H9 (cell line): Measurements from ENCODE around the gene MAP7. TPM values are rescaled to one million over a fixed set of nuclear protein-coding genes. Genes with fewer than 3 reads are reported as not detected.
A peak's percentile ranks its signal among the peaks of the same experiment; 100 is the strongest.

Experiments used
- DNase-seq: peaks from one replicate; pipeline ENCODE4 v3.0.0-alpha.2; 2017
- H2AFZ ChIP-seq: one replicate; pipeline ENCODE4 v1.6.1; 2013; ENCODE audit warnings: mild to moderate bottlenecking, low read length, control low read depth, moderate library complexity
- H2AK5ac ChIP-seq: 2 replicates; pipeline ENCODE4 v1.6.1; 2013; ENCODE audit warnings: low read length, control low read depth, mixed read lengths; ENCODE audit not compliant: insufficient read length
- H2BK120ac ChIP-seq: one replicate; pipeline ENCODE4 v1.6.1; 2013; ENCODE audit warnings: low read depth, mild to moderate bottlenecking, low read length, control low read depth, inconsistent platforms; ENCODE audit not compliant: poor library complexity, severe bottlenecking
- H2BK12ac ChIP-seq: 2 replicates; pipeline ENCODE4 v1.6.1; 2013; ENCODE audit warnings: low read length, control low read depth, mixed read lengths, low read depth; ENCODE audit not compliant: insufficient read length
- H2BK15ac ChIP-seq: 2 replicates; pipeline ENCODE4 v1.6.1; 2013; ENCODE audit warnings: low read depth, low read length, control low read depth
- H2BK20ac ChIP-seq: one replicate; pipeline ENCODE4 v1.6.1; 2013; ENCODE audit warnings: low read depth, mild to moderate bottlenecking, low read length, control low read depth, inconsistent platforms; ENCODE audit not compliant: poor library complexity, severe bottlenecking
- H2BK5ac ChIP-seq: 2 replicates; pipeline ENCODE4 v1.6.1; 2013; ENCODE audit warnings: low read length, control low read depth, mixed read lengths; ENCODE audit not compliant: insufficient read length
- H3K14ac ChIP-seq: 2 replicates; pipeline ENCODE4 v1.6.1; 2013; ENCODE audit warnings: low read length, control low read depth; ENCODE audit not compliant: insufficient read depth
- H3K18ac ChIP-seq: 2 replicates; pipeline ENCODE4 v1.6.1; 2013; ENCODE audit warnings: low read depth, mild to moderate bottlenecking, mixed read lengths, low read length, control low read depth; ENCODE audit not compliant: insufficient read length
- H3K23ac ChIP-seq: 2 replicates; pipeline ENCODE4 v1.6.1; 2013; ENCODE audit warnings: low read length, control low read depth, mixed read lengths, low read depth; ENCODE audit not compliant: insufficient read length
- H3K23me2 ChIP-seq: 2 replicates; pipeline ENCODE4 v1.6.1; 2013; ENCODE audit warnings: low read depth, mild to moderate bottlenecking, mixed read lengths, low read length, control low read depth; ENCODE audit not compliant: insufficient read length, poor library complexity, severe bottlenecking
- H3K27ac ChIP-seq: 2 replicates; pipeline ENCODE4 v1.5.1; 2013; ENCODE audit warnings: low read length, control low read depth, mixed read lengths, low read depth; ENCODE audit not compliant: insufficient read length
- H3K27me3 ChIP-seq: 2 replicates; pipeline ENCODE4 v1.6.1; 2013; ENCODE audit warnings: low read length, control low read depth, inconsistent platforms; ENCODE audit not compliant: insufficient read depth
- H3K4ac ChIP-seq: 2 replicates; pipeline ENCODE4 v1.6.1; 2013; ENCODE audit warnings: low read depth, mild to moderate bottlenecking, control low read depth, inconsistent platforms, low read length, moderate library complexity
- H3K4me1 ChIP-seq: 2 replicates; pipeline ENCODE4 v1.6.1; 2013; ENCODE audit warnings: low read length, control low read depth, inconsistent platforms; ENCODE audit not compliant: insufficient read depth
- H3K4me2 ChIP-seq: 2 replicates; pipeline ENCODE4 v1.6.1; 2013; ENCODE audit warnings: low read length, control low read depth, mixed read lengths; ENCODE audit not compliant: insufficient read length, insufficient read depth
- H3K56ac ChIP-seq: 2 replicates; pipeline ENCODE4 v1.6.1; 2013; ENCODE audit warnings: low read depth, mild to moderate bottlenecking, mixed read lengths, low read length, control low read depth; ENCODE audit not compliant: insufficient read length
- H3K79me1 ChIP-seq: 2 replicates; pipeline ENCODE4 v1.6.1; 2013; ENCODE audit warnings: low read depth, mild to moderate bottlenecking, moderate library complexity, low read length, control low read depth, inconsistent platforms; ENCODE audit not compliant: insufficient read depth, poor library complexity, severe bottlenecking
- H3K79me2 ChIP-seq: 2 replicates; pipeline ENCODE4 v1.6.1; 2013; ENCODE audit warnings: low read length, control low read depth, inconsistent platforms; ENCODE audit not compliant: insufficient read depth
- H3K9ac ChIP-seq: 2 replicates; pipeline ENCODE4 v1.6.1; 2013; ENCODE audit warnings: low read length, control low read depth, mixed read lengths; ENCODE audit not compliant: insufficient read length; ENCODE audit errors: extremely low read depth
- H3K9me3 ChIP-seq: one replicate; pipeline ENCODE4 v1.6.1; 2013; ENCODE audit warnings: low read depth, low read length, inconsistent platforms; ENCODE audit not compliant: control insufficient read depth
- H3T11ph ChIP-seq: one replicate; pipeline ENCODE4 v1.6.1; 2013; ENCODE audit warnings: mild to moderate bottlenecking, low read length, control low read depth, inconsistent platforms
- H4K20me1 ChIP-seq: one replicate; pipeline ENCODE4 v1.6.1; 2013; ENCODE audit not compliant: control insufficient read depth, insufficient read length, insufficient read depth
- H4K5ac ChIP-seq: 2 replicates; pipeline ENCODE4 v1.6.1; 2013; ENCODE audit warnings: low read depth, mild to moderate bottlenecking, mixed read lengths, low read length, control low read depth; ENCODE audit not compliant: insufficient read length
- H4K8ac ChIP-seq: replicated peaks from 2 replicates; pipeline ENCODE4 v1.6.1; 2013; ENCODE audit warnings: low read length, control low read depth, mixed read lengths, low read depth; ENCODE audit not compliant: insufficient read length
- H4K91ac ChIP-seq: 2 replicates; pipeline ENCODE4 v1.6.1; 2013; ENCODE audit warnings: low read depth, mild to moderate bottlenecking, moderate library complexity, mixed read lengths, low read length, control low read depth; ENCODE audit not compliant: insufficient read length
- H3K27ac Mint-ChIP-seq, 3 experiments: 2 replicates in 2 of 3; 3 replicates in 1 of 3; pipeline ENCODE4 v1.8.0; 2020 to 2021; ENCODE audit warnings: mixed read lengths in 3 of 3, mild to moderate bottlenecking in 1 of 3, moderate library complexity in 1 of 3
- H3K27me3 Mint-ChIP-seq: 2 replicates; pipeline ENCODE4 v1.8.0; 2021; ENCODE audit warnings: low read depth, mild to moderate bottlenecking, moderate library complexity, mixed read lengths
- H3K36me3 Mint-ChIP-seq, 3 experiments: 2 replicates in 2 of 3; 3 replicates in 1 of 3; pipeline ENCODE4 v1.8.0; 2020 to 2021; ENCODE audit warnings: low read depth in 3 of 3, mixed read lengths in 3 of 3; ENCODE audit not compliant: insufficient read depth in 1 of 3
- H3K4me1 Mint-ChIP-seq, 2 experiments: 2 replicates each; pipeline ENCODE4 v1.8.0; 2020; ENCODE audit warnings: mixed read lengths in 2 of 2
- H3K4me3 Mint-ChIP-seq, 2 experiments: 2 replicates in 1 of 2; 3 replicates in 1 of 2; pipeline ENCODE4 v1.8.0; 2020 to 2021; ENCODE audit warnings: mild to moderate bottlenecking in 2 of 2, mixed read lengths in 2 of 2, moderate library complexity in 1 of 2
- H3K9me3 Mint-ChIP-seq, 2 experiments: 2 replicates in 1 of 2; 3 replicates in 1 of 2; pipeline ENCODE4 v1.8.0; 2020; ENCODE audit warnings: mild to moderate bottlenecking in 2 of 2, mixed read lengths in 2 of 2, moderate library complexity in 1 of 2
- WGBS: extraction: QIAGEN DNeasy Blood & Tissue Kit; methylation state at CpG from one replicate; pipeline ENCODE4 v1.1.7; 2013; ENCODE audit warnings: missing lambda C conversion rate, low lambda C conversion rate, mixed read lengths; ENCODE audit not compliant: insufficient read length; ENCODE audit errors: extremely low coverage; 5-methylcytosine and 5-hydroxymethylcytosine counted together
- total RNA-seq: library from RNA; stranded (reverse); gene quantifications from 2 replicates; pipeline ENCODE4 v1.2.1, GENCODE V29; 2021
- TF ChIP-seq, protein P1 (sequence below): fragments of 200-600 bp; sonication (generic); conservative IDR thresholded peaks from 3 replicates; pipeline ENCODE4 v1.8.0; 2021; ENCODE audit warnings: antibody characterized with exemption, mild to moderate bottlenecking

Gene MAP7
- total RNA-seq, 1 experiment from 2014 or later: 51.1 TPM

DNA sequence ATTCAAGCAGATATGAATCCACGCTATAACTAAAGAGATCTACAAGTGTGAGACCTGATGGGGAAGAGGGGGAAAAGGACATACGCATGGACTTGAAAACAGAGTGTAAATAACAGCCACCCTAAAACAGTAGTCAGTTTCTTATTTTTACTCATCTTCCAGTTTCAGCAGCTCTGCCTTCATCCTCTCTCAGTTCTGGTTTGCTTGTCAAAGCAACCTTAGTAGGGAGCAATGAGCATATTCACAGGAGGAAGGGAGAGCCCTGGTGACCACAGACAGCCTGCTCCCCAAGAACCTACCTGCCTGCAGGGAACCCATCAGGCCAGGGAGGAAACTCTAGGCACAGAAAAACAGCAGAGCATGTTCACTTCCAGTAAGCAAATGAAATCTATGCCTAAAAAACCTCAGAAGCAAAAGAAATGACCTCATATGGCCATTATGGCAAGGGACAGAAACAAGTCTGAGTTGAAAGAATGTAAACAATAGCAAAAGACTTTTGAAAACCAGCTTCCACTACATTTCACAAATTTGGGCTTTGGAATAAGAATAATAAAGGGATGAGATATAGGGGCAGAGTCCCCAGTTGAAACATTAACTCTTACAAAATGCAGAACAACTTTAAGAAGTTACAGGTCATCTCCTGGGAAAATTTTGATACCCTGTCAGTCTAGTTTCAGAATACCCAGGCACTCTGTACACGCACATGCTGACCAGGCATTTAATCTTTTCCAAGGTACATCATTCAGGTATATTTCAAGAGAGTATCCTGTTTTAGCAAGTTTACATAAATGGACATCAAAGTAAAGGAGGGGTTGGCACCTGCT, 139.8 kb downstream of the MAP7 start:
- H3K14ac ChIP-seq: no peak overlapping the region
- H3K79me2 ChIP-seq: no peaks in the 10 kb centered on the region
- no peak overlapping the region for H3T11ph ChIP-seq
- no peak overlapping the region for H2BK12ac ChIP-seq
- no peak overlapping the region for H4K5ac ChIP-seq
- peaks cover 2 to 12% (median 11%) of the 10 kb centered on the region in 3 experiments; a peak in 5 of 7 replicates for H3K36me3 Mint-ChIP-seq
- H4K91ac ChIP-seq: no peak overlapping the region
- no peak overlapping the region for H2BK15ac ChIP-seq
- no peak overlapping the region for H3K18ac ChIP-seq
- no peaks in the 10 kb centered on the region for H3K23me2 ChIP-seq
- H2BK120ac ChIP-seq: no peak overlapping the region
- H3K4ac ChIP-seq: no peak overlapping the region
- no peaks in the 10 kb centered on the region for H3K27me3 ChIP-seq
- no peaks in the 10 kb centered on the region for H3K9me3 Mint-ChIP-seq
- no peak overlapping the region for H3K23ac ChIP-seq
- H3K27me3 Mint-ChIP-seq: no peaks in the 10 kb centered on the region
- no peak overlapping the region for H2AFZ ChIP-seq
- WGBS: no CpG with 5 or more reads among the region's 3 CpGs
- no peak overlapping the region for H3K4me3 Mint-ChIP-seq
- no peak overlapping the region for H3K56ac ChIP-seq
- H2BK20ac ChIP-seq: no peak overlapping the region
- no peaks in the 10 kb centered on the region for H3K9me3 ChIP-seq
- H4K8ac ChIP-seq: no peak overlapping the region
- peaks cover 7 to 11% of the 10 kb centered on the region in 2 experiments for H3K4me1 Mint-ChIP-seq
- H3K9ac ChIP-seq: no peak overlapping the region
- no peaks in the 10 kb centered on the region for H3K4me1 ChIP-seq
- no peaks in the 10 kb centered on the region for H3K79me1 ChIP-seq
- no peak overlapping the region for H2AK5ac ChIP-seq
- no peak overlapping the region for H3K4me2 ChIP-seq
- no peaks in the 10 kb centered on the region for H4K20me1 ChIP-seq
- H2BK5ac ChIP-seq: no peak overlapping the region
- H3K27ac ChIP-seq: no peak overlapping the region
- H3K27ac Mint-ChIP-seq: peak overlapping the region; percentile 24 to 93 (median 31); a peak in 3 of 7 replicates
- TF ChIP-seq, protein P1, sequence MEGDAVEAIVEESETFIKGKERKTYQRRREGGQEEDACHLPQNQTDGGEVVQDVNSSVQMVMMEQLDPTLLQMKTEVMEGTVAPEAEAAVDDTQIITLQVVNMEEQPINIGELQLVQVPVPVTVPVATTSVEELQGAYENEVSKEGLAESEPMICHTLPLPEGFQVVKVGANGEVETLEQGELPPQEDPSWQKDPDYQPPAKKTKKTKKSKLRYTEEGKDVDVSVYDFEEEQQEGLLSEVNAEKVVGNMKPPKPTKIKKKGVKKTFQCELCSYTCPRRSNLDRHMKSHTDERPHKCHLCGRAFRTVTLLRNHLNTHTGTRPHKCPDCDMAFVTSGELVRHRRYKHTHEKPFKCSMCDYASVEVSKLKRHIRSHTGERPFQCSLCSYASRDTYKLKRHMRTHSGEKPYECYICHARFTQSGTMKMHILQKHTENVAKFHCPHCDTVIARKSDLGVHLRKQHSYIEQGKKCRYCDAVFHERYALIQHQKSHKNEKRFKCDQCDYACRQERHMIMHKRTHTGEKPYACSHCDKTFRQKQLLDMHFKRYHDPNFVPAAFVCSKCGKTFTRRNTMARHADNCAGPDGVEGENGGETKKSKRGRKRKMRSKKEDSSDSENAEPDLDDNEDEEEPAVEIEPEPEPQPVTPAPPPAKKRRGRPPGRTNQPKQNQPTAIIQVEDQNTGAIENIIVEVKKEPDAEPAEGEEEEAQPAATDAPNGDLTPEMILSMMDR: no peak
- DNase-seq: no peak
